Natural killer cell (primary cell): ENCODE results near the gene CALR3. TPM values are rescaled to one million over a fixed set of nuclear protein-coding genes. Genes with fewer than 3 reads are reported as not detected.
"Not testable (repeated sequence)": the region's sequence is repeated elsewhere in the genome, so short reads cannot be mapped to it uniquely, and the experiment has no call there.

Experiments
- ATAC-seq, 3 donors: fragments of 150-1000 bp in 2 of 3; fragments of 200-7000 bp in 1 of 3; cut with Tn5 transposase; 1 replicate in 1 of 3; 2 replicates in 2 of 3; pipeline ENCODE4 v1.10.0; 2021; ENCODE audit warnings: mild to moderate bottlenecking in 2 of 3, moderate library complexity in 2 of 3
- DNase-seq, 2 donors: peaks; one replicate each; pipeline versions ENCODE4 v3.0.0 to v3.0.0-alpha.2; 2013 to 2021; ENCODE audit warnings: mixed read lengths in 1 of 2
- H3K27ac ChIP-seq: one replicate; pipeline ENCODE4 v1.5.1; 2013; ENCODE audit warnings: mild to moderate bottlenecking, low read length
- H3K27me3 ChIP-seq: one replicate; pipeline ENCODE4 v1.6.1; 2013; ENCODE audit warnings: low read length; ENCODE audit not compliant: control insufficient read depth, insufficient read depth
- H3K36me3 ChIP-seq: one replicate; pipeline ENCODE4 v1.6.1; 2013; ENCODE audit warnings: low read length; ENCODE audit not compliant: control insufficient read depth, insufficient read depth
- H3K4me1 ChIP-seq: one replicate; pipeline ENCODE4 v1.6.1; 2013; ENCODE audit warnings: low read length; ENCODE audit not compliant: control insufficient read depth, insufficient read depth
- H3K4me3 ChIP-seq: one replicate; pipeline ENCODE4 v1.5.1; 2013; ENCODE audit warnings: low read length
- H3K9me3 ChIP-seq: one replicate; pipeline ENCODE4 v1.6.1; 2013; ENCODE audit warnings: low read length; ENCODE audit not compliant: control insufficient read depth, insufficient read depth
- H3K27ac Mint-ChIP-seq, 2 donors: one replicate each; pipeline ENCODE4 v1.8.0; 2022; ENCODE audit warnings: mild to moderate bottlenecking in 2 of 2, mixed read lengths in 2 of 2, moderate library complexity in 1 of 2
- H3K27me3 Mint-ChIP-seq, 2 donors: one replicate each; pipeline ENCODE4 v1.8.0; 2022; ENCODE audit warnings: low read depth in 2 of 2, mixed read lengths in 2 of 2
- H3K36me3 Mint-ChIP-seq: one replicate; pipeline ENCODE4 v1.8.0; 2022; ENCODE audit warnings: mixed read lengths
- H3K4me1 Mint-ChIP-seq, 2 donors: one replicate each; pipeline ENCODE4 v1.8.0; 2022; ENCODE audit warnings: mixed read lengths in 2 of 2
- H3K4me3 Mint-ChIP-seq: one replicate; pipeline ENCODE4 v1.8.0; 2022; ENCODE audit warnings: mild to moderate bottlenecking, moderate library complexity, mixed read lengths
- H3K9me3 Mint-ChIP-seq, 2 donors: one replicate each; pipeline ENCODE4 v1.8.0; 2022; ENCODE audit warnings: mixed read lengths in 2 of 2
- WGBS: methylation state at CpG from one replicate; pipeline ENCODE4 v1.1.7; 2013; ENCODE audit warnings: missing lambda C conversion rate; ENCODE audit not compliant: insufficient coverage; 5-methylcytosine and 5-hydroxymethylcytosine counted together
- intact Hi-C: fragments of 100-400 bp; cut with micrococcal nuclease; formaldehyde crosslinking; loops from one replicate; pipeline ENCODE4 v1.14.2; 2022
- total RNA-seq, 4 donors: library from RNA; stranded (reverse); fragments of 120-200 nt in 1 of 4; gene quantifications; one replicate each; pipeline versions ENCODE4 v1.2.3 to v1.2.4, GENCODE V29; 2013 to 2022
- TF ChIP-seq, protein P1 (sequence below): fragments of 200-600 bp; IDR thresholded peaks from one replicate; pipeline ENCODE4 v1.8.0; 2022; ENCODE audit warnings: antibody characterized with exemption

The CALR3 gene
- total RNA-seq, 3 donors from 2014 or later (not counting 1 experiment from before 2014, with no cell fraction given), result not detected

DNA sequence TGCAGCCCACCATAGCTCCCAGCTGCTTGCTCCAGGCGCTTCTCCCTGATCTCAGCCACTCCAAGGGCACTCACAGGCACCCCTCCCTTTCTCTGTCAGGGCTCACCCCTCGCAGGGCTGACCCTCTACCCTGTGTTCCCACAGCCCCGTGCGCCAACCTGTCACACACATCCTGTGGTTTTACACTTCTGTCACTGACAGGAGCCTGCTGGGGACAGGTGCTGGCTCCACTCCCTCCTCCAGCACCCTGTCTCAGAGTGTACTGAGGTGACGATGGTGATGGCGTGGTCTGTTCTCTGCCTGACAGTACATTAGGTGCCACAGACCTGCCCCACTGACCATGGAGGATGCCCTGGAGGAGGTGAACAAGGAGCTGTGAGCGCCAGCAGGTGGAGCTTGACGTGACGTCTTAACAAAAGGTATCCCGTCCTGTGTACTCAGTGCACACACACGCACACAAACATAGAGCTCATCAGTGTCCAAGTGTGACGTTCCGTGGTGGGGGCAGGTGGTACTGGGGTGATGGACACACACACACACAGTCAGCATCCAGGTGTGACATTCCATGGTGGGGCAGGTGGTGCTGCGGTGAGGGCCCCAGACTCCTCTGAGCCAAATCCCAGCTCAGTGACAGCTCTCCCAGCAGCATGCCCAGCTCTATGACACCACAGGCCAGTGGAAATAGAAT lies 21.1 kb upstream of the CALR3 start:
- ATAC-seq, result peak; percentile 50 to 84 (median 65)
- Mint-ChIP-seq H3K4me3 (no peak overlapping the region), H3K27ac (peak overlapping the region; percentile 36 to 63), H3K27me3 (no peaks in the 10 kb centered on the region), H3K9me3 (no peaks in the 10 kb centered on the region), H3K36me3 (no peaks in the 10 kb centered on the region), H3K4me1 (peaks cover 7% of the 10 kb centered on the region in 2 donors)
- intact Hi-C loops, result no loop called here
- Histone ChIP-seq H3K4me3 (no peak overlapping the region), H3K9me3 (no peaks in the 10 kb centered on the region), H3K27me3 (no peaks in the 10 kb centered on the region), H3K36me3 (peaks cover 46% of the 10 kb centered on the region), H3K27ac (no peak overlapping the region), H3K4me1 (peaks cover 13% of the 10 kb centered on the region)
- TF ChIP-seq, protein P1, sequence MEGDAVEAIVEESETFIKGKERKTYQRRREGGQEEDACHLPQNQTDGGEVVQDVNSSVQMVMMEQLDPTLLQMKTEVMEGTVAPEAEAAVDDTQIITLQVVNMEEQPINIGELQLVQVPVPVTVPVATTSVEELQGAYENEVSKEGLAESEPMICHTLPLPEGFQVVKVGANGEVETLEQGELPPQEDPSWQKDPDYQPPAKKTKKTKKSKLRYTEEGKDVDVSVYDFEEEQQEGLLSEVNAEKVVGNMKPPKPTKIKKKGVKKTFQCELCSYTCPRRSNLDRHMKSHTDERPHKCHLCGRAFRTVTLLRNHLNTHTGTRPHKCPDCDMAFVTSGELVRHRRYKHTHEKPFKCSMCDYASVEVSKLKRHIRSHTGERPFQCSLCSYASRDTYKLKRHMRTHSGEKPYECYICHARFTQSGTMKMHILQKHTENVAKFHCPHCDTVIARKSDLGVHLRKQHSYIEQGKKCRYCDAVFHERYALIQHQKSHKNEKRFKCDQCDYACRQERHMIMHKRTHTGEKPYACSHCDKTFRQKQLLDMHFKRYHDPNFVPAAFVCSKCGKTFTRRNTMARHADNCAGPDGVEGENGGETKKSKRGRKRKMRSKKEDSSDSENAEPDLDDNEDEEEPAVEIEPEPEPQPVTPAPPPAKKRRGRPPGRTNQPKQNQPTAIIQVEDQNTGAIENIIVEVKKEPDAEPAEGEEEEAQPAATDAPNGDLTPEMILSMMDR, result no peak
- no peak for DNase-seq
- 64% methylated on average over 14 of the region's 14 CpGs for WGBS

DNA sequence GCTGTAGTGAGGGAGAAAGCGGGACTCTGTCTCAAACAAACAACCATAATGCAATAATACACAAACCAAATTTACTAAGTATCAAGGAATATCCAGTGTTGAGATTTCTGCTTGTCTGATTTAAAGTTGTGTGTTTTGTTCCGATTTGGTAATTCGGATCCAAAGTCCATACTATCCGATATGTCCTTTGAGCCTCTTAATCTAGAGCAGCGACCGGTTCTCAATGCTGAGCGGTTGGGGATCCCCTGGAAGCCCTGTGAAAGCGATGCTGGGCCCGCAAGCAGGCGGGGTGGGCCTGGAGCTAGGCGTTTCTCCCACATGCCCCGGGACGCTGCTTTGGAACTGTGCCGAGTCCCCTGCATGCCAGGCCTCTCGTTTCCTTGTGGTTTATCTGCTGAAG lies 20.4 kb upstream of the CALR3 start:
- DNase-seq (no peak), ATAC-seq (no peak)
- Mint-ChIP-seq H3K9me3 (no peaks in the 10 kb centered on the region), H3K36me3 (no peaks in the 10 kb centered on the region), H3K4me1 (peaks cover 7% of the 10 kb centered on the region in 2 donors), H3K4me3 (no peak overlapping the region), H3K27me3 (no peaks in the 10 kb centered on the region), H3K27ac (peak overlapping the region in 1 of 2 donors; percentile 63)
- Histone ChIP-seq H3K4me3 (no peak overlapping the region), H3K27ac (no peak overlapping the region), H3K9me3 (no peaks in the 10 kb centered on the region), H3K4me1 (peaks cover 13% of the 10 kb centered on the region), H3K36me3 (peaks cover 41% of the 10 kb centered on the region), H3K27me3 (no peaks in the 10 kb centered on the region)
- 91% methylated on average over 14 of the region's 15 CpGs for WGBS
- intact Hi-C loops, result no loop called here
- TF ChIP-seq, protein P1, result no peak

DNA sequence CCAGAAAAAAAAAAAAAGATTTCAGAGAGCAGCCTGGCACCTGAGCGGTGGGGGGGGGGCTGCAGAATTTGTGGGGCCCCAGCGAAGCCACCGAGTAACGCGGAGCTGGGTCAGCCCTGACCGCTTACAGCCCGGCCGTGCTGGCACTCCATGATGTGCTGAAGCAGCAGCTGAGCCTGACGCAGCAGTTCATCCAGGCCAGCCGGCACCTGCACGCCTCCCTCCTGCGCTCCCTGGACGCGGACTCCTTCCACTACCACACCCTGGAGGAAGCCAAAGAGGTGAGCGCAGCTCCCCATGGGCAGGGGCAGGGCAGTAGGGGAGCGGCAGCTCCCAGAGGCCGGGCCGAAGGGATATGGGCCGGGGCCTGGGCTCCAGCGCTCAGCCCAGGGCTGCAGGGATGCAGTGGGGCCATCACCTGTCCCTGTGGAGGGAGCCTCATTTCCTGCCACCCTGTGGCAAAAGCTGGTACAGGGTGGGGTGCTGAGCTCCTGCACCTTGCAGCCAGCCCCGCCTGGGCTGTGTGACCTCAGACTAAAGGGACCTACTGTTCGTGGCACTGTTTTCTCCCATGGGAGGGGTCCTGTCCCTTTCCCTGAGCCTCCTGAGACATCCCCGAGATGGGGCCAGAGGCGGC lies 18.5 kb upstream of the CALR3 start:
- Histone ChIP-seq H3K27me3 (no peaks in the 10 kb centered on the region), H3K27ac (no peak overlapping the region), H3K4me3 (no peak overlapping the region), H3K4me1 (peaks cover 13% of the 10 kb centered on the region), H3K36me3 (peaks cover 22% of the 10 kb centered on the region), H3K9me3 (no peaks in the 10 kb centered on the region)
- Mint-ChIP-seq H3K27ac (no peak overlapping the region), H3K4me1 (peaks cover 7% of the 10 kb centered on the region in 2 donors), H3K9me3 (no peaks in the 10 kb centered on the region), H3K36me3 (no peaks in the 10 kb centered on the region), H3K27me3 (no peaks in the 10 kb centered on the region), H3K4me3 (no peak overlapping the region)
- DNase-seq (no peak), ATAC-seq (peak in 1 of 3 donors; percentile 28)
- intact Hi-C loops, result no loop called here
- TF ChIP-seq, protein P1, result no peak
- WGBS, result 93% methylated on average over 24 of the region's 24 CpGs

DNA sequence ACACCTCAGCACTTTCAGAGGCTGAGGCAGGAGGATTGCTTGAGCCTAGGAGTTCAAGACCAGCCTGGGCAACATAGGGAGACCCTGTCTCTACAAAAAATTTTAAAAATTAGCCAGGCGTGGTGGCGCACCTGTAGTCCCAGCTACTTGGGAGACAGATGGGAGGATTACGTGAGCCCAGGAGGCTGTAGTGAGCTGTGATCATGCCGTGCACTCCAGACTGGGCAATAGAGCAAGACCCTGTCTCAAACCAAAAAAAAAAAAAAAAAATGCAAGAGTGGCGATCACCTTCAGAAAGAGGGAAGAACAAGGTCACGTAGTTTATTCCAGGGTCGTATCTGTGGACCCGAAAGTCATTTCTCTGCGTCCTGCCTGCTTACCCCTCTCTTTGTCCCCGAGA lies 16.6 kb upstream of the CALR3 start:
- H3K27me3 ChIP-seq, H3K4me1 Mint-ChIP-seq, H3K9me3 Mint-ChIP-seq, ATAC-seq, H3K27ac Mint-ChIP-seq, H3K27me3 Mint-ChIP-seq, H3K4me3 Mint-ChIP-seq, intact Hi-C loops, H3K36me3 ChIP-seq, H3K27ac ChIP-seq, DNase-seq, H3K36me3 Mint-ChIP-seq, H3K4me3 ChIP-seq, H3K9me3 ChIP-seq: not testable (repeated sequence)
- peaks cover 13% of the 10 kb centered on the region for H3K4me1 ChIP-seq
- 96% methylated on average over 10 of the region's 10 CpGs for WGBS
